ENCODE results near the gene NOTCH4. TPM values are rescaled to one million over a fixed set of nuclear protein-coding genes. Genes with fewer than 3 reads are reported as not detected.

Gene NOTCH4
- total RNA-seq, 4 donors from 2014 or later, result 15.1 to 208 (median 49.7) TPM

- no peak for TF ChIP-seq CTCF (IDR thresholded peaks at IDR 0.05)
- ATAC-seq (ENCODE audit: low FRiP score), result no peak
- DNase-seq (ENCODE audit: low spot score), result no peak
Observed at GRCh38 chr6:32178547-32179440, 45.1 kb downstream of the NOTCH4 start.

GRCh38 chr6:32177788-32178546 is 45.9 kb downstream of the NOTCH4 start, which contains the start of gene RNF5:
Gene RNF5 (plus strand): TSS chr6:32178405. CDS start chr6:32178512, 107 bp downstream.
- DNase-seq (ENCODE audit: low spot score) (peak; percentile 86), ATAC-seq (ENCODE audit: low FRiP score) (peak; percentile 88)
- TF ChIP-seq CTCF (IDR thresholded peaks at IDR 0.05), result no peak

- ATAC-seq (ENCODE audit: low FRiP score), result peak; percentile 9
- DNase-seq (ENCODE audit: low spot score), result no peak
Observed at GRCh38 chr6:32177183-32177787, 46.6 kb downstream of the NOTCH4 start.

GRCh38 chr6:32176476-32177182 is 47.2 kb downstream of the NOTCH4 start:
- DNase-seq (ENCODE audit: low spot score) (no peak), ATAC-seq (ENCODE audit: low FRiP score) (peak; percentile 16)
- no peak for TF ChIP-seq CTCF (IDR thresholded peaks at IDR 0.05)

More at GRCh38 chr6:32177183-32177787, 46.6 kb downstream of the NOTCH4 start:
- TF ChIP-seq CTCF (IDR thresholded peaks at IDR 0.05), result no peak

- no peak for TF ChIP-seq CTCF (IDR thresholded peaks at IDR 0.05)
- DNase-seq (ENCODE audit: low spot score) (peak; percentile 94), ATAC-seq (ENCODE audit: low FRiP score) (peak; percentile 58)
Observed at GRCh38 chr6:32175711-32176475, 48.0 kb downstream of the NOTCH4 start, which contains the start of gene AGPAT1. Gene AGPAT1 (minus strand): TSS chr6:32176084. CDS start chr6:32171496, 4,588 bp downstream.

- no peak for ATAC-seq (ENCODE audit: low FRiP score)
- TF ChIP-seq CTCF (IDR thresholded peaks at IDR 0.05), result no peak
- DNase-seq (ENCODE audit: low spot score), result no peak
Observed at GRCh38 chr6:32175322-32175710, 48.6 kb downstream of the NOTCH4 start.
